Duodenal mucosa (tissue), 2 donors: Measurements from ENCODE around the gene NUPR2.
"Not testable (repeated sequence)": the region's sequence is repeated elsewhere in the genome, so short reads cannot be mapped to it uniquely, and the experiment has no call there.

ENCODE experiments used
- H3K27ac ChIP-seq: one replicate; pipeline ENCODE4 v1.7.0; 2013; ENCODE audit warnings: low read depth, low read length
- H3K27me3 ChIP-seq, 2 donors: one replicate each; pipeline ENCODE4 v1.7.0; 2013; ENCODE audit warnings: low read length in 2 of 2, control low read depth in 1 of 2; ENCODE audit not compliant: insufficient read depth in 2 of 2, control insufficient read depth in 1 of 2
- H3K36me3 ChIP-seq, 2 donors: one replicate each; pipeline ENCODE4 v1.7.0; 2013; ENCODE audit warnings: low read length in 2 of 2, control low read depth in 1 of 2; ENCODE audit not compliant: insufficient read depth in 2 of 2, control insufficient read depth in 1 of 2
- H3K4me1 ChIP-seq, 2 donors: one replicate each; pipeline ENCODE4 v1.7.0; 2013; ENCODE audit warnings: low read length in 2 of 2, control low read depth in 1 of 2; ENCODE audit not compliant: insufficient read depth in 2 of 2, control insufficient read depth in 1 of 2
- H3K4me3 ChIP-seq, 2 donors: one replicate each; pipeline ENCODE4 v1.7.0; 2013; ENCODE audit warnings: low read length in 2 of 2, low read depth in 1 of 2
- H3K9ac ChIP-seq, 2 donors: one replicate each; pipeline ENCODE4 v1.7.0; 2013; ENCODE audit warnings: low read length in 2 of 2, low read depth in 1 of 2
- H3K9me3 ChIP-seq, 2 donors: one replicate each; pipeline ENCODE4 v1.7.0; 2013; ENCODE audit warnings: low read length in 2 of 2, control low read depth in 1 of 2; ENCODE audit not compliant: control insufficient read depth in 1 of 2

Gene NUPR2

GRCh38 chr7:56066376-56066775, 49.8 kb downstream of the NUPR2 start:
- not testable (repeated sequence) for H3K27ac ChIP-seq, H3K9me3 ChIP-seq, H3K9ac ChIP-seq, H3K27me3 ChIP-seq, H3K4me3 ChIP-seq
- Histone ChIP-seq H3K4me1 (peaks cover 6 to 17% of the 10 kb centered on the region in 2 donors), H3K36me3 (peaks cover 0 to 41% of the 10 kb centered on the region in 2 donors)
